Stomach (tissue), 9 donors: ENCODE data around the gene PLEKHS1. TPM values are rescaled to one million over a fixed set of nuclear protein-coding genes. Genes with fewer than 3 reads are reported as not detected.

Experiments
- DNase-seq, 2 donors: peaks; one replicate each; pipeline versions ENCODE4 v3.0.0 to v3.0.0-alpha.2; 2013 to 2019
- H3K27ac ChIP-seq, 5 donors: fragments of 200-600 bp in 4 of 5; sonication (generic) in 4 of 5; one replicate each; pipeline ENCODE4 v1.5.1; 2013 to 2019; ENCODE audit warnings: mild to moderate bottlenecking in 1 of 5, moderate library complexity in 1 of 5
- H3K27me3 ChIP-seq, 3 donors: fragments of 200-600 bp; sonication (generic); one replicate each; pipeline ENCODE4 v1.5.1; 2017 to 2019; ENCODE audit warnings: mixed run types in 1 of 3
- H3K36me3 ChIP-seq, 4 donors: fragments of 200-600 bp; sonication (generic); 1 replicate in 3 of 4; 2 replicates in 1 of 4; pipeline ENCODE4 v1.5.1; 2016 to 2019
- H3K4me1 ChIP-seq, 4 donors: fragments of 200-600 bp; sonication (generic); one replicate each; pipeline ENCODE4 v1.5.1; 2016 to 2019
- H3K4me3 ChIP-seq, 4 donors: fragments of 200-600 bp; sonication (generic) in 3 of 4; one replicate each; pipeline ENCODE4 v1.5.1; 2016 to 2019; ENCODE audit warnings: mild to moderate bottlenecking in 1 of 4
- H3K9me3 ChIP-seq, 4 donors: fragments of 200-600 bp; sonication (generic); one replicate each; pipeline ENCODE4 v1.5.1; 2016 to 2019
- CTCF ChIP-seq, 7 experiments: fragments of 450-650 bp in 4 of 7; fragments of 200-600 bp in 3 of 7; sonication (generic) in 3 of 7; IDR thresholded peaks; one replicate each; pipeline ENCODE4 v1.5.1; 2016 to 2019; ENCODE audit warnings: antibody characterized with exemption in 7 of 7, control low read depth in 2 of 7, mild to moderate bottlenecking in 1 of 7
- EP300 ChIP-seq: sonication (generic); formaldehyde crosslinking; IDR thresholded peaks from one replicate; pipeline ENCODE4 v1.6.1; 2017; ENCODE audit warnings: antibody characterized with exemption
- POLR2A ChIP-seq, 4 donors: fragments of 450-650 bp; IDR thresholded peaks; one replicate each; pipeline ENCODE4 v1.6.1; 2016; ENCODE audit warnings: antibody characterized with exemption in 4 of 4, control low read depth in 2 of 4, mild to moderate bottlenecking in 1 of 4, moderate library complexity in 1 of 4
- POLR2AphosphoS5 ChIP-seq, 3 donors: sonication (generic); formaldehyde crosslinking; IDR thresholded peaks; one replicate each; pipeline ENCODE4 v1.6.1; 2016; ENCODE audit warnings: antibody characterized with exemption in 3 of 3
- WGBS, 5 donors: extraction: QIAGEN DNeasy Blood & Tissue Kit in 3 of 5; methylation state at CpG; one replicate each; pipeline versions ENCODE4 v1.1.5 to v1.1.7; 2013 to 2018; 5-methylcytosine and 5-hydroxymethylcytosine counted together
- intact Hi-C: fragments of 100-400 bp; cut with DNase I; formaldehyde crosslinking; loops from one replicate; pipeline ENCODE4 v1.15.1; 2023; ENCODE audit warnings: low total_unique reads
- polyA plus RNA-seq, 3 donors: library from polyadenylated mRNA; stranded (reverse); fragments of 200-250 nt; gene quantifications; one replicate each; pipeline ENCODE4 v1.2.3, GENCODE V29; 2013
- total RNA-seq, 5 donors: library from RNA; depleted of rRNA; stranded (reverse); fragments of >200 nt; gene quantifications; one replicate each; pipeline versions ENCODE4 v1.1.0 to v1.2.3, GENCODE V29; 2014 to 2016
- donor health status: healthy with polysubstance abuse.
- donor health status: Bipolar disorder and iron deficiency.
- donor health status: healthy.

Gene PLEKHS1
- total and polyA plus RNA-seq, 8 donors: 0.46 to 2.9 (median 1.7) TPM; not detected in 1

GRCh38 chr10:113708640-113709039 is 42.8 kb upstream of the PLEKHS1 start:
- H3K4me1 ChIP-seq: peaks cover 36 to 85% (median 60%) of the 10 kb centered on the region in 4 donors
- no peak for DNase-seq
- no peaks in the 10 kb centered on the region for H3K9me3 ChIP-seq
- peak overlapping the region in 3 of 5 donors; percentile 8 to 62 (median 20) for H3K27ac ChIP-seq
- peaks cover 0 to 34% (median 14%) of the 10 kb centered on the region in 4 donors for H3K36me3 ChIP-seq
- no peaks in the 10 kb centered on the region for H3K27me3 ChIP-seq
- intact Hi-C loops: no loop called here
- 83 to 92% (median 88%) methylated on average over 6 of the region's 6 CpGs for WGBS, 5 donors
- no peak overlapping the region for H3K4me3 ChIP-seq
- no peak for TF ChIP-seq POLR2AphosphoS5 (IDR thresholded peaks at IDR 0.05)
- TF ChIP-seq CTCF (IDR thresholded peaks at IDR 0.05): no peak
- TF ChIP-seq EP300: no peak
- TF ChIP-seq POLR2A (IDR thresholded peaks at IDR 0.05): no peak

- TF ChIP-seq CTCF (IDR thresholded peaks at IDR 0.05) (no peak), POLR2AphosphoS5 (IDR thresholded peaks at IDR 0.05) (no peak), EP300 (no peak), POLR2A (IDR thresholded peaks at IDR 0.05) (no peak)
- Histone ChIP-seq H3K27ac (peak overlapping the region in 4 of 5 donors; percentile 8 to 62 (median 30)), H3K4me3 (no peak overlapping the region), H3K27me3 (no peaks in the 10 kb centered on the region), H3K4me1 (peaks cover 36 to 92% (median 63%) of the 10 kb centered on the region in 4 donors), H3K9me3 (no peaks in the 10 kb centered on the region), H3K36me3 (peaks cover 0 to 28% (median 8%) of the 10 kb centered on the region in 4 donors)
- intact Hi-C loops: no loop called here
- DNase-seq: peak in 1 of 2 donors; percentile 47
- WGBS, 5 donors: 55 to 75% (median 66%) methylated on average over 6 to 8 of the region's 8 CpGs
These were observed 42.2 kb upstream of the PLEKHS1 start for GRCh38 chr10:113709221-113709838.

GRCh38 chr10:113711142-113711541 is 40.3 kb upstream of the PLEKHS1 start:
- intact Hi-C loops: loop anchor here (10.0 kb wide), 1 partner anchor 384 kb away; no protein-coding TSS in a partner anchor
- no peak for TF ChIP-seq POLR2A (IDR thresholded peaks at IDR 0.05)
- TF ChIP-seq CTCF (IDR thresholded peaks at IDR 0.05): no peak
- no peak for TF ChIP-seq EP300
- no peak for TF ChIP-seq POLR2AphosphoS5 (IDR thresholded peaks at IDR 0.05)
- Histone ChIP-seq H3K9me3 (no peaks in the 10 kb centered on the region), H3K27ac (peak overlapping the region in 3 of 5 donors; percentile 8 to 62 (median 39)), H3K27me3 (no peaks in the 10 kb centered on the region), H3K4me3 (no peak overlapping the region), H3K36me3 (peaks cover 0 to 30% (median 14%) of the 10 kb centered on the region in 4 donors), H3K4me1 (peaks cover 30 to 78% (median 55%) of the 10 kb centered on the region in 4 donors)
- no peak for DNase-seq
- 37 to 47% (median 43%) methylated on average over 2 of the region's 2 CpGs for WGBS, 5 donors

- Histone ChIP-seq H3K36me3 (peaks cover 0 to 31% (median 15%) of the 10 kb centered on the region in 4 donors), H3K27me3 (no peaks in the 10 kb centered on the region), H3K4me1 (peaks cover 24 to 70% (median 50%) of the 10 kb centered on the region in 4 donors), H3K4me3 (no peak overlapping the region), H3K9me3 (no peaks in the 10 kb centered on the region), H3K27ac (peak overlapping the region in 1 of 5 donors; percentile 62)
- intact Hi-C loops: loop anchor here (10.0 kb wide), 1 partner anchor 383 kb away; no protein-coding TSS in a partner anchor
- 90 to 93% (median 91%) methylated on average over 3 of the region's 3 CpGs for WGBS, 5 donors
- no peak for TF ChIP-seq POLR2AphosphoS5 (IDR thresholded peaks at IDR 0.05)
- no peak for TF ChIP-seq EP300
- no peak for TF ChIP-seq CTCF (IDR thresholded peaks at IDR 0.05)
- TF ChIP-seq POLR2A (IDR thresholded peaks at IDR 0.05): no peak
- no peak for DNase-seq
These were observed 39.5 kb upstream of the PLEKHS1 start for GRCh38 chr10:113712024-113712423.
